ENCODE measurements around the gene TLCD4.
A peak's percentile ranks its signal among the peaks of the same experiment; 100 is the strongest.

GRCh38 chr1:95116580-95117206 is 462 bp upstream of the TLCD4 start:
- TF ChIP-seq CTCF (IDR thresholded peaks at IDR 0.05): peak; percentile 27 to 65 (median 54)
- TF ChIP-seq POLR2A (IDR thresholded peaks at IDR 0.05): no peak

Measured in heart left ventricle (tissue), 13 donors.